Measurements from ENCODE around the gene JMJD6. TPM values are rescaled to one million over a fixed set of nuclear protein-coding genes. Genes with fewer than 3 reads are reported as not detected.

The JMJD6 gene
- total and polyA plus RNA-seq, 9 of the 15 experiments (the other 6 are each of a cell fraction or from before 2014, with no cell fraction given): 2.5 to 52.3 (median 36.3) TPM

GRCh38 chr17:76737082-76737675 is 10.8 kb upstream of the JMJD6 start, which contains the start of gene SRSF2 (continued):
- TF ChIP-seq HOMEZ (CRISPR knock-in tag; IDR thresholded peaks at IDR 0.05) (no peak), WHSC1 (IDR thresholded peaks at IDR 0.05; ENCODE audit: low read length) (no peak), CBX5 (IDR thresholded peaks at IDR 0.05; ENCODE audit: borderline replicate concordance, low read depth) (no peak), ZNF584 (CRISPR knock-in tag; IDR thresholded peaks at IDR 0.05; ENCODE audit: low read depth) (no peak), ZNF778 (CRISPR knock-in tag; IDR thresholded peaks at IDR 0.05) (no peak), ZNF780A (CRISPR knock-in tag; IDR thresholded peaks at IDR 0.05) (no peak), ID3 (CRISPR knock-in tag; IDR thresholded peaks at IDR 0.05) (no peak), ID3 (tag; IDR thresholded peaks at IDR 0.05) (peak; percentile 89), ZNF444 (CRISPR knock-in tag; IDR thresholded peaks at IDR 0.05) (no peak), GTF3C2 (IDR thresholded peaks at IDR 0.05; ENCODE audit: borderline replicate concordance, extremely low read depth, insufficient read length) (no peak), MBD1 (CRISPR knock-in tag; IDR thresholded peaks at IDR 0.05) (no peak), TRIM28 (IDR thresholded peaks at IDR 0.05) (no peak), LEF1 (IDR thresholded peaks at IDR 0.05) (no peak), CAMTA2 (CRISPR knock-in tag; conservative IDR thresholded peaks at IDR 0.05) (peak; percentile 83; the same call in 1 of the 2 replicates), GATAD2B (IDR thresholded peaks at IDR 0.05; ENCODE audit: borderline replicate concordance) (no peak), RBM14 (IDR thresholded peaks at IDR 0.05; ENCODE audit: borderline replicate concordance, insufficient read depth, low read depth, low read length) (0 out of 2 replicates have a peak, but pooled peaks have one; percentile 64), CEBPZ (IDR thresholded peaks at IDR 0.05; ENCODE audit: borderline replicate concordance, low read depth, low read length) (no peak), CREB1 (IDR thresholded peaks at IDR 0.05) (no peak; the same call in 1 of the 2 replicates), CREB1 (CRISPR knock-in tag; IDR thresholded peaks at IDR 0.05) (peak; percentile 2; the same call in 1 of the 2 replicates)
